ENCODE data around the gene ZC3H13.

The ZC3H13 gene

DNA sequence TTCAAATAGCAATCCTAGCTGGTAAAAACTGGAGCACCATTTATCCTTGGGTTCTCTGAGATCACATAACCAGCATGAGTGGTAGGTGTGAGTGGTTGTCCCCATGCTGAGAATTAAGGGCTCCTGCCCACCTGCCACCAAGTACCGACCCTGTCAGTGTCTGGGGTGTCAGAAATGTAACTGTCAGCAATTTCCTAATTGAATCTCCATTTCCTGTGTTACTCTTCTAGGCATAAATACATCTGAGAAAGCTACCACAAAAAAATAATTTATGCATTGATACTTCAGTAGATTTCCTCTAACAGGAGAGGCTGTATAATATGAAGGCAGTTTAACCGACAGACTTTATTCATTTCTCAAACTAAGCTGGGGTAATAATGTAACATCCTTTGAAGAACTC is 27.2 kb upstream of the ZC3H13 start (continued):
- TF ChIP-seq ZBTB20 (tag by site-specific recombination; IDR thresholded peaks at IDR 0.05) (no peak), ZNF132 (tag by site-specific recombination; IDR thresholded peaks at IDR 0.05; ENCODE audit: borderline replicate concordance) (no peak)

DNA sequence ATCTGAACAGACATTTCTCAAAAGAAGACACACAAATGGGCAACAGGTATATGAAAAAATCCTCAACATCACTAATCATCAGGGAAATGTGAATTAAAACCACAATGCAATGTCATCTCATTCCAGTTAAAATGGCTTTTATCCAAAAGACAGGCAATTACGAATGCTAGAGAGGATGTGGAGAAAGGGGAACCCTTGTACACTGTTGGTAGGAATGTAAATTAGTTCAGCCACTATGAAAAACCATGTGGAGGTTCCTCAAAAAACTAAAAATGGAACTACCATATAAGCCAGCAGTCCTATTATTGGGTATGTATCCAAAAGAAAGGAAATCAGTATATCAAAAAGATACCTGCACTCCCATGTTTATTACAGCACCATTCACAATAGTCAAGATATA is 24.7 kb upstream of the ZC3H13 start:
- ChIA-PET CTCF (no interaction called here), POLR2A (no interaction called here)
- Histone ChIP-seq H3K36me3 (ENCODE audit: control insufficient read depth in 2 of 2, insufficient read depth in 1 of 2, low read length in 2 of 2) (no peaks in the 10 kb centered on the region), H3K4me3 (ENCODE audit: low read depth, low read length) (no peak overlapping the region), H3K4me1 (ENCODE audit: control insufficient read depth, insufficient read depth, low read length) (no peaks in the 10 kb centered on the region), H3K27ac (ENCODE audit: extremely low read depth, low read depth, low read length) (no peak overlapping the region), H3K9me3 (ENCODE audit: control insufficient read depth, insufficient read depth, low read depth, low read length) (no peaks in the 10 kb centered on the region)
- TF ChIP-seq SCRT2 (tag by site-specific recombination; IDR thresholded peaks at IDR 0.05) (0 out of 2 replicates have a peak, but pooled peaks have one; percentile 17), ZNF701 (tag by site-specific recombination; IDR thresholded peaks at IDR 0.05) (no peak), ZNF391 (tag by site-specific recombination; IDR thresholded peaks at IDR 0.05; ENCODE audit: borderline replicate concordance, low read depth) (no peak), GFI1B (tag by site-specific recombination; IDR thresholded peaks at IDR 0.05) (no peak)

DNA sequence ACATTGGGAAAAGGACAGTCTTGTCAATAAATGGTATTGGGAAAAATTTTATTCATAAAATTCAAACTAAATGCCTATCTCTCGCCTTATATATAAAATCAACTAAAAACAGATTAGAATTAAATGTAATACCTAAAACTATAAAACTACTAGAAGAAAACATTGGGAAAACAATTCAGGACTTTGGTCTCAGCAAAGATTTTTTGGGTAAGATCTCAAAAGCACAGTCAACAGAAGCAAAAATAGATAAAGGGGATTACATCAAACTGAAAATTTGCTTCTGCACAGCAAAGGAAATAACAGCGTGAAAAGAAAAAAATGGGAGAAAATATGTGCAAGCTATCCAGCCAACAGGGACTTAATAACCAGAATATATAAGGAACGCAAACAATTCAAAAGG is 24.3 kb upstream of the ZC3H13 start:
- no peak overlapping the region for H3K4me3 ChIP-seq (ENCODE audit: low read depth, low read length)
- ChIA-PET CTCF (no interaction called here), POLR2A (no interaction called here)
- no peaks in the 10 kb centered on the region for H3K4me1 ChIP-seq (ENCODE audit: control insufficient read depth, insufficient read depth, low read length)
- no peaks in the 10 kb centered on the region for H3K9me3 ChIP-seq (ENCODE audit: control insufficient read depth, insufficient read depth, low read depth, low read length)
- no peaks in the 10 kb centered on the region for H3K36me3 ChIP-seq (ENCODE audit: control insufficient read depth in 2 of 2, insufficient read depth in 1 of 2, low read length in 2 of 2)
- TF ChIP-seq ZNF677 (tag by site-specific recombination; IDR thresholded peaks at IDR 0.05) (no peak), RBAK (tag by site-specific recombination; IDR thresholded peaks at IDR 0.05) (no peak), ZXDB (tag by site-specific recombination; IDR thresholded peaks at IDR 0.05) (no peak), ZNF37A (tag by site-specific recombination; IDR thresholded peaks at IDR 0.05) (no peak), ZNF324 (tag by site-specific recombination; IDR thresholded peaks at IDR 0.05) (no peak), ZSCAN23 (tag by site-specific recombination; IDR thresholded peaks at IDR 0.05) (no peak), KLF7 (tag by site-specific recombination; IDR thresholded peaks at IDR 0.05; ENCODE audit: borderline replicate concordance) (no peak), ZFP69B (tag by site-specific recombination; IDR thresholded peaks at IDR 0.05) (no peak), ZNF785 (tag by site-specific recombination; IDR thresholded peaks at IDR 0.05) (no peak), ZNF239 (tag by site-specific recombination; IDR thresholded peaks at IDR 0.05) (no peak), ZNF169 (tag by site-specific recombination; IDR thresholded peaks at IDR 0.05) (no peak), ZNF558 (tag by site-specific recombination; IDR thresholded peaks at IDR 0.05) (no peak), ZSCAN30 (tag by site-specific recombination; IDR thresholded peaks at IDR 0.05) (no peak)
- TF ChIP-seq, protein P1, sequence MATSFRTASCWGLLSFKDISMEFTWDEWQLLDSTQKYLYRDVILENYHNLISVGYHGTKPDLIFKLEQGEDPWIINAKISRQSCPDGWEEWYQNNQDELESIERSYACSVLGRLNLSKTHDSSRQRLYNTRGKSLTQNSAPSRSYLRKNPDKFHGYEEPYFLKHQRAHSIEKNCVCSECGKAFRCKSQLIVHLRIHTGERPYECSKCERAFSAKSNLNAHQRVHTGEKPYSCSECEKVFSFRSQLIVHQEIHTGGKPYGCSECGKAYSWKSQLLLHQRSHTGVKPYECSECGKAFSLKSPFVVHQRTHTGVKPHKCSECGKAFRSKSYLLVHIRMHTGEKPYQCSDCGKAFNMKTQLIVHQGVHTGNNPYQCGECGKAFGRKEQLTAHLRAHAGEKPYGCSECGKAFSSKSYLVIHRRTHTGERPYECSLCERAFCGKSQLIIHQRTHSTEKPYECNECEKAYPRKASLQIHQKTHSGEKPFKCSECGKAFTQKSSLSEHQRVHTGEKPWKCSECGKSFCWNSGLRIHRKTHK (tag by site-specific recombination; IDR thresholded peaks at IDR 0.05): no peak
- TF ChIP-seq, protein P2, sequence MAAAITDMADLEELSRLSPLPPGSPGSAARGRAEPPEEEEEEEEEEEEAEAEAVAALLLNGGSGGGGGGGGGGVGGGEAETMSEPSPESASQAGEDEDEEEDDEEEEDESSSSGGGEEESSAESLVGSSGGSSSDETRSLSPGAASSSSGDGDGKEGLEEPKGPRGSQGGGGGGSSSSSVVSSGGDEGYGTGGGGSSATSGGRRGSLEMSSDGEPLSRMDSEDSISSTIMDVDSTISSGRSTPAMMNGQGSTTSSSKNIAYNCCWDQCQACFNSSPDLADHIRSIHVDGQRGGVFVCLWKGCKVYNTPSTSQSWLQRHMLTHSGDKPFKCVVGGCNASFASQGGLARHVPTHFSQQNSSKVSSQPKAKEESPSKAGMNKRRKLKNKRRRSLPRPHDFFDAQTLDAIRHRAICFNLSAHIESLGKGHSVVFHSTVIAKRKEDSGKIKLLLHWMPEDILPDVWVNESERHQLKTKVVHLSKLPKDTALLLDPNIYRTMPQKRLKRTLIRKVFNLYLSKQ (tag by site-specific recombination; IDR thresholded peaks at IDR 0.05; ENCODE audit: borderline replicate concordance): no peak
- TF ChIP-seq, protein P3, sequence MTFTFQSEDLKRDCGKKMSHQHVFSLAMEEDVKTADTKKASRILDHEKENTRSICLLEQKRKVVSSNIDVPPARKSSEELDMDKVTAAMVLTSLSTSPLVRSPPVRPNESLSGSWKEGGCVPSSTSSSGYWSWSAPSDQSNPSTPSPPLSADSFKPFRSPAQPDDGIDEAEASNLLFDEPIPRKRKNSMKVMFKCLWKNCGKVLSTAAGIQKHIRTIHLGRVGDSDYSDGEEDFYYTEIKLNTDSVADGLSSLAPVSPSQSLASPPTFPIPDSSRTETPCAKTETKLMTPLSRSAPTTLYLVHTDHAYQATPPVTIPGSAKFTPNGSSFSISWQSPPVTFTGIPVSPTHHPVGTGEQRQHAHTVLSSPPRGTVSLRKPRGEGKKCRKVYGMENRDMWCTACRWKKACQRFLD (tag by site-specific recombination; IDR thresholded peaks at IDR 0.05): no peak
- TF ChIP-seq, protein P4, sequence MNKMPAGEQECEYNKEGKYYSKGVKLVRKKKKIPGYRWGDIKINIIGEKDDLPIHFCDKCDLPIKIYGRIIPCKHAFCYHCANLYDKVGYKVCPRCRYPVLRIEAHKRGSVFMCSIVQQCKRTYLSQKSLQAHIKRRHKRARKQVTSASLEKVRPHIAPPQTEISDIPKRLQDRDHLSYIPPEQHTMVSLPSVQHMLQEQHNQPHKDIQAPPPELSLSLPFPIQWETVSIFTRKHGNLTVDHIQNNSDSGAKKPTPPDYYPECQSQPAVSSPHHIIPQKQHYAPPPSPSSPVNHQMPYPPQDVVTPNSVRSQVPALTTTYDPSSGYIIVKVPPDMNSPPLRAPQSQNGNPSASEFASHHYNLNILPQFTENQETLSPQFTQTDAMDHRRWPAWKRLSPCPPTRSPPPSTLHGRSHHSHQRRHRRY (tag by site-specific recombination; IDR thresholded peaks at IDR 0.05): no peak
- TF ChIP-seq, protein P5, sequence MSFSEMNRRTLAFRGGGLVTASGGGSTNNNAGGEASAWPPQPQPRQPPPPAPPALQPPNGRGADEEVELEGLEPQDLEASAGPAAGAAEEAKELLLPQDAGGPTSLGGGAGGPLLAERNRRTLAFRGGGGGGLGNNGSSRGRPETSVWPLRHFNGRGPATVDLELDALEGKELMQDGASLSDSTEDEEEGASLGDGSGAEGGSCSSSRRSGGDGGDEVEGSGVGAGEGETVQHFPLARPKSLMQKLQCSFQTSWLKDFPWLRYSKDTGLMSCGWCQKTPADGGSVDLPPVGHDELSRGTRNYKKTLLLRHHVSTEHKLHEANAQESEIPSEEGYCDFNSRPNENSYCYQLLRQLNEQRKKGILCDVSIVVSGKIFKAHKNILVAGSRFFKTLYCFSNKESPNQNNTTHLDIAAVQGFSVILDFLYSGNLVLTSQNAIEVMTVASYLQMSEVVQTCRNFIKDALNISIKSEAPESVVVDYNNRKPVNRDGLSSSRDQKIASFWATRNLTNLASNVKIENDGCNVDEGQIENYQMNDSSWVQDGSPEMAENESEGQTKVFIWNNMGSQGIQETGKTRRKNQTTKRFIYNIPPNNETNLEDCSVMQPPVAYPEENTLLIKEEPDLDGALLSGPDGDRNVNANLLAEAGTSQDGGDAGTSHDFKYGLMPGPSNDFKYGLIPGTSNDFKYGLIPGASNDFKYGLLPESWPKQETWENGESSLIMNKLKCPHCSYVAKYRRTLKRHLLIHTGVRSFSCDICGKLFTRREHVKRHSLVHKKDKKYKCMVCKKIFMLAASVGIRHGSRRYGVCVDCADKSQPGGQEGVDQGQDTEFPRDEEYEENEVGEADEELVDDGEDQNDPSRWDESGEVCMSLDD (tag by site-specific recombination; IDR thresholded peaks at IDR 0.05): no peak
- H3K27ac ChIP-seq (ENCODE audit: extremely low read depth, low read depth, low read length): no peak overlapping the region
